HepG2 (cell line): ENCODE results near the gene FBXO7. TPM values are rescaled to one million over a fixed set of nuclear protein-coding genes. Genes with fewer than 3 reads are reported as not detected.

ENCODE experiments used
- AGO1 ChIP-seq: fragments of 200-400 bp; formaldehyde crosslinking; IDR thresholded peaks from 2 replicates; pipeline ENCODE4 v1.6.1; 2017; ENCODE audit warnings: mild to moderate bottlenecking, low read depth, low read length, moderate library complexity; ENCODE audit not compliant: poor library complexity, severe bottlenecking
- HMG20B ChIP-seq: conservative IDR thresholded peaks from 2 replicates; pipeline ENCODE4 v1.6.1; 2016; ENCODE audit warnings: missing genetic modification reagents, missing compliant biosample characterization
- HNRNPL ChIP-seq: fragments of 200-400 bp; formaldehyde crosslinking; IDR thresholded peaks from 2 replicates; pipeline ENCODE4 v1.6.1; 2017; ENCODE audit warnings: mild to moderate bottlenecking, low read depth, low read length
- ISL2 ChIP-seq: sonication (generic); formaldehyde crosslinking; IDR thresholded peaks from 2 replicates; pipeline ENCODE4 v1.5.0; 2020; ENCODE audit warnings: missing genetic modification reagents
- NCOR1 ChIP-seq: fragments of 200-600 bp; sonication (generic); IDR thresholded peaks from 2 replicates; pipeline ENCODE4 v1.7.0; 2017; ENCODE audit warnings: antibody characterized with exemption, low read length, borderline replicate concordance
- ZFYVE20 ChIP-seq: sonication (generic); formaldehyde crosslinking; IDR thresholded peaks from 2 replicates; pipeline ENCODE4 v1.8.0; 2023; ENCODE audit warnings: low read depth, mild to moderate bottlenecking, moderate library complexity, missing genetic modification reagents, borderline replicate concordance
- ZNF124 ChIP-seq: sonication (generic); formaldehyde crosslinking; IDR thresholded peaks from 2 replicates; pipeline ENCODE4 v1.4.0; 2020; ENCODE audit warnings: missing genetic modification reagents
- ZNF326 ChIP-seq: sonication (generic); formaldehyde crosslinking; IDR thresholded peaks from 2 replicates; pipeline ENCODE4 v1.4.0; 2020; ENCODE audit warnings: missing genetic modification reagents, borderline replicate concordance
- ZNF343 ChIP-seq: sonication (generic); formaldehyde crosslinking; IDR thresholded peaks from 2 replicates; pipeline ENCODE4 v1.4.0; 2020; ENCODE audit warnings: mild to moderate bottlenecking, missing genetic modification reagents
- ZNF546 ChIP-seq: sonication (generic); formaldehyde crosslinking; conservative IDR thresholded peaks from 2 replicates; pipeline ENCODE4 v1.8.1; 2023; ENCODE audit warnings: mild to moderate bottlenecking, missing genetic modification reagents
- ZNF605 ChIP-seq: sonication (generic); formaldehyde crosslinking; IDR thresholded peaks from 2 replicates; pipeline ENCODE4 v1.8.0; 2022; ENCODE audit warnings: mild to moderate bottlenecking, missing genetic modification reagents
- ZNF746 ChIP-seq: sonication (generic); formaldehyde crosslinking; IDR thresholded peaks from 2 replicates; pipeline ENCODE4 v1.8.0; 2022; ENCODE audit warnings: mild to moderate bottlenecking, missing genetic modification reagents
- polyA plus RNA-seq, 8 experiments: library from polyadenylated mRNA; depleted of rRNA in 3 of 8; stranded (reverse) in 7 of 8; unstranded in 1 of 8; fragments of >200 nt; fragmentation: Illumina TruSeq in 4 of 8; extraction: Trizol in 4 of 8; gene quantifications; 2 replicates each; pipeline versions ENCODE4 v1.2.1 to v1.2.3, GENCODE V29; 2011 to 2016; ENCODE audit warnings: low read depth in 4 of 8, missing spikeins in 1 of 8, mixed read lengths in 1 of 8; ENCODE audit not compliant: insufficient read depth in 1 of 8
- total RNA-seq, 5 experiments: library from RNA; depleted of rRNA; stranded (reverse); fragments of >200 nt; fragmentation: Illumina TruSeq; extraction: Trizol; gene quantifications; 2 replicates each; pipeline ENCODE4 v1.2.3, GENCODE V29; 2016; ENCODE audit warnings: low read depth in 1 of 5
- TF ChIP-seq, protein P1 (sequence below): sonication (generic); formaldehyde crosslinking; IDR thresholded peaks from 2 replicates; pipeline ENCODE4 v1.4.0; 2020; ENCODE audit warnings: missing genetic modification reagents, borderline replicate concordance
- TF ChIP-seq, protein P2 (sequence below): sonication (generic); formaldehyde crosslinking; IDR thresholded peaks from 2 replicates; pipeline ENCODE4 v1.4.0; 2020; ENCODE audit warnings: mild to moderate bottlenecking, missing genetic modification reagents
- TF ChIP-seq, protein P3 (sequence below): sonication (generic); formaldehyde crosslinking; conservative IDR thresholded peaks from 2 replicates; pipeline ENCODE4 v1.4.0; 2020; ENCODE audit warnings: missing genetic modification reagents
- TF ChIP-seq, protein P4 (sequence below): sonication (generic); formaldehyde crosslinking; IDR thresholded peaks from 2 replicates; pipeline ENCODE4 v1.5.1; 2020; ENCODE audit warnings: mild to moderate bottlenecking, missing genetic modification reagents
- TF ChIP-seq, protein P5 (sequence below): sonication (generic); formaldehyde crosslinking; IDR thresholded peaks from 2 replicates; pipeline ENCODE4 v1.5.0; 2020; ENCODE audit warnings: mild to moderate bottlenecking, missing genetic modification reagents

Gene FBXO7
- total and polyA plus RNA-seq, 2 of the 13 experiments (the other 11 are each of a cell fraction or from before 2014, with no cell fraction given) = 105 to 172 TPM

DNA sequence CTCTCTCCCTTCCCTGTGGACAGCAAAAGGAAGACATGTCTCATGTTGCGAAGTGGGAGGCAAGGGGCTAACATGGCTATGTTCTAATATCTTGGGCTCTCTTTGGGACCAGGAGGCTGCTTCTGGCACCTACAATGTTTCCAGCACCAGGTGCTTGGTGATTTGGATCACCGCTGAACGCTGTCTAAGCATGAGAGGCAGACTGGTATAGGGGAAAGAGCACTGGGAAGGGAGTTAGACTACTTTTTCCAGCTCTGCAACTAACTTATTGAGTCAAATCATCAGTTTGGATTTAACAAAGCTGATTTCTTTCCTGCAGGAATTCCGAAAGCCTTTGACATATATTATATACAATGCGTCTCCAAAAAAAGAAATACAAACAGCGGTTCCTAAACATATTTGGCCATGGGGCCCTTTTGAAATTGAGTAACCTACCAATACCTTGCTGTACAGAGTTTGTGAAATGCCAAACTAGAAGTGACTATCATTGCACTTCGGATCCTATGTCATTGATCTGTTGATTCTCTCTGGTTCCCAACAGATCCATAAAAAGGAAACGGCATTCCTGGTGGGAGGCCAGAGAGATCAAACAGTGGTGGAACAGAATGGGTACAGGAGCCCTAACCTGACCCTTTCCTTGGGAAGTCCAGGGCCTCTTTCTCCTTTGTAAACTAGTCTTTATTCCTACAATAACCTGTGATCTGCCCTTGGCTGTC, 37.8 kb downstream of the FBXO7 start (continued):
- TF ChIP-seq, protein P1, sequence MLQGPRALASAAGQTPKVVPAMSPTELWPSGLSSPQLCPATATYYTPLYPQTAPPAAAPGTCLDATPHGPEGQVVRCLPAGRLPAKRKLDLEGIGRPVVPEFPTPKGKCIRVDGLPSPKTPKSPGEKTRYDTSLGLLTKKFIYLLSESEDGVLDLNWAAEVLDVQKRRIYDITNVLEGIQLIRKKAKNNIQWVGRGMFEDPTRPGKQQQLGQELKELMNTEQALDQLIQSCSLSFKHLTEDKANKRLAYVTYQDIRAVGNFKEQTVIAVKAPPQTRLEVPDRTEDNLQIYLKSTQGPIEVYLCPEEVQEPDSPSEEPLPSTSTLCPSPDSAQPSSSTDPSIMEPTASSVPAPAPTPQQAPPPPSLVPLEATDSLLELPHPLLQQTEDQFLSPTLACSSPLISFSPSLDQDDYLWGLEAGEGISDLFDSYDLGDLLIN = no peak
- TF ChIP-seq, protein P2, sequence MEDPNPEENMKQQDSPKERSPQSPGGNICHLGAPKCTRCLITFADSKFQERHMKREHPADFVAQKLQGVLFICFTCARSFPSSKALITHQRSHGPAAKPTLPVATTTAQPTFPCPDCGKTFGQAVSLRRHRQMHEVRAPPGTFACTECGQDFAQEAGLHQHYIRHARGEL (CRISPR knock-in tag) = no peak
- TF ChIP-seq ZNF605 = peak; percentile 67
- 0 out of 2 replicates have a peak, but pooled peaks have one; percentile 31 for TF ChIP-seq ZNF124
- TF ChIP-seq, protein P3, sequence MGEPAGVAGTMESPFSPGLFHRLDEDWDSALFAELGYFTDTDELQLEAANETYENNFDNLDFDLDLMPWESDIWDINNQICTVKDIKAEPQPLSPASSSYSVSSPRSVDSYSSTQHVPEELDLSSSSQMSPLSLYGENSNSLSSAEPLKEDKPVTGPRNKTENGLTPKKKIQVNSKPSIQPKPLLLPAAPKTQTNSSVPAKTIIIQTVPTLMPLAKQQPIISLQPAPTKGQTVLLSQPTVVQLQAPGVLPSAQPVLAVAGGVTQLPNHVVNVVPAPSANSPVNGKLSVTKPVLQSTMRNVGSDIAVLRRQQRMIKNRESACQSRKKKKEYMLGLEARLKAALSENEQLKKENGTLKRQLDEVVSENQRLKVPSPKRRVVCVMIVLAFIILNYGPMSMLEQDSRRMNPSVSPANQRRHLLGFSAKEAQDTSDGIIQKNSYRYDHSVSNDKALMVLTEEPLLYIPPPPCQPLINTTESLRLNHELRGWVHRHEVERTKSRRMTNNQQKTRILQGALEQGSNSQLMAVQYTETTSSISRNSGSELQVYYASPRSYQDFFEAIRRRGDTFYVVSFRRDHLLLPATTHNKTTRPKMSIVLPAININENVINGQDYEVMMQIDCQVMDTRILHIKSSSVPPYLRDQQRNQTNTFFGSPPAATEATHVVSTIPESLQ (CRISPR knock-in tag) = no peak
- TF ChIP-seq ZNF746 = peak; percentile 50; the same call in 1 of the 2 replicates
- 0 out of 2 replicates have a peak, but pooled peaks have one; percentile 33 for TF ChIP-seq ZNF546 (CRISPR knock-in tag)
- TF ChIP-seq ISL2 (CRISPR knock-in tag) = peak; percentile 80
- no peak for TF ChIP-seq AGO1
- no peak; the same call in 1 of the 2 replicates for TF ChIP-seq NCOR1
- no peak for TF ChIP-seq ZNF326 (CRISPR knock-in tag)
- no peak for TF ChIP-seq HNRNPL
- 0 out of 2 replicates have a peak, but pooled peaks have one; percentile 29 for TF ChIP-seq ZNF343 (CRISPR knock-in tag)
- TF ChIP-seq HMG20B (CRISPR knock-in tag) = 0 out of 2 replicates have a peak, but pooled peaks have one; percentile 33
- TF ChIP-seq, protein P4, sequence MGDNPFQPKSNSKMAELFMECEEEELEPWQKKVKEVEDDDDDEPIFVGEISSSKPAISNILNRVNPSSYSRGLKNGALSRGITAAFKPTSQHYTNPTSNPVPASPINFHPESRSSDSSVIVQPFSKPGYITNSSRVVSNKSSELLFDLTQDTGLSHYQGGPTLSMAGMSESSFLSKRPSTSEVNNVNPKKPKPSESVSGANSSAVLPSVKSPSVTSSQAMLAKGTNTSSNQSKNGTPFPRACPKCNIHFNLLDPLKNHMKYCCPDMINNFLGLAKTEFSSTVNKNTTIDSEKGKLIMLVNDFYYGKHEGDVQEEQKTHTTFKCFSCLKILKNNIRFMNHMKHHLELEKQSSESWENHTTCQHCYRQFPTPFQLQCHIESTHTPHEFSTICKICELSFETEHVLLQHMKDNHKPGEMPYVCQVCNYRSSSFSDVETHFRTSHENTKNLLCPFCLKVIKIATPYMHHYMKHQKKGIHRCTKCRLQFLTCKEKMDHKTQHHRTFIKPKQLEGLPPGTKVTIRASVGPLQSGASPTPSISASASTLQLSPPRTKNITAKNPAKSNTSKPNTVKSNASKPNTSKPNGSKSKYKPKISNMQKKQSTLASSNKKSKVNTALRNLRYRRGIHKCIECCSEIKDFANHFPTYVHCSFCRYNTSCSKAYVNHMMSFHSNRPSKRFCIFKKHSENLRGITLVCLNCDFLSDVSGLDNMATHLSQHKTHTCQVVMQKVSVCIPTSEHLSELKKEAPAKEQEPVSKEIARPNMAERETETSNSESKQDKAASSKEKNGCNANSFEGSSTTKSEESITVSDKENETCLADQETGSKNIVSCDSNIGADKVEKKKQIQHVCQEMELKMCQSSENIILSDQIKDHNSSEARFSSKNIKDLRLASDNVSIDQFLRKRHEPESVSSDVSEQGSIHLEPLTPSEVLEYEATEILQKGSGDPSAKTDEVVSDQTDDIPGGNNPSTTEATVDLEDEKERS (CRISPR knock-in tag) = peak; percentile 66; the same call in 1 of the 2 replicates
- TF ChIP-seq ZFYVE20 = no peak
- TF ChIP-seq, protein P5, sequence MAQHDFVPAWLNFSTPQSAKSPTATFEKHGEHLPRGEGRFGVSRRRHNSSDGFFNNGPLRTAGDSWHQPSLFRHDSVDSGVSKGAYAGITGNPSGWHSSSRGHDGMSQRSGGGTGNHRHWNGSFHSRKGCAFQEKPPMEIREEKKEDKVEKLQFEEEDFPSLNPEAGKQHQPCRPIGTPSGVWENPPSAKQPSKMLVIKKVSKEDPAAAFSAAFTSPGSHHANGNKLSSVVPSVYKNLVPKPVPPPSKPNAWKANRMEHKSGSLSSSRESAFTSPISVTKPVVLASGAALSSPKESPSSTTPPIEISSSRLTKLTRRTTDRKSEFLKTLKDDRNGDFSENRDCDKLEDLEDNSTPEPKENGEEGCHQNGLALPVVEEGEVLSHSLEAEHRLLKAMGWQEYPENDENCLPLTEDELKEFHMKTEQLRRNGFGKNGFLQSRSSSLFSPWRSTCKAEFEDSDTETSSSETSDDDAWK (CRISPR knock-in tag) = no peak
